GM21447 (cell line): ENCODE measurements around the gene GOLGA5.
"Not testable (repeated sequence)": the region's sequence is repeated elsewhere in the genome, so short reads cannot be mapped to it uniquely, and the experiment has no call there.

Source experiments
- ATAC-seq: cut with Tn5 transposase; IDR thresholded peaks from one replicate; pipeline ENCODE4 v1.9.1; 2021; ENCODE audit not compliant: unreplicated experiment

GOLGA5 gene

DNA sequence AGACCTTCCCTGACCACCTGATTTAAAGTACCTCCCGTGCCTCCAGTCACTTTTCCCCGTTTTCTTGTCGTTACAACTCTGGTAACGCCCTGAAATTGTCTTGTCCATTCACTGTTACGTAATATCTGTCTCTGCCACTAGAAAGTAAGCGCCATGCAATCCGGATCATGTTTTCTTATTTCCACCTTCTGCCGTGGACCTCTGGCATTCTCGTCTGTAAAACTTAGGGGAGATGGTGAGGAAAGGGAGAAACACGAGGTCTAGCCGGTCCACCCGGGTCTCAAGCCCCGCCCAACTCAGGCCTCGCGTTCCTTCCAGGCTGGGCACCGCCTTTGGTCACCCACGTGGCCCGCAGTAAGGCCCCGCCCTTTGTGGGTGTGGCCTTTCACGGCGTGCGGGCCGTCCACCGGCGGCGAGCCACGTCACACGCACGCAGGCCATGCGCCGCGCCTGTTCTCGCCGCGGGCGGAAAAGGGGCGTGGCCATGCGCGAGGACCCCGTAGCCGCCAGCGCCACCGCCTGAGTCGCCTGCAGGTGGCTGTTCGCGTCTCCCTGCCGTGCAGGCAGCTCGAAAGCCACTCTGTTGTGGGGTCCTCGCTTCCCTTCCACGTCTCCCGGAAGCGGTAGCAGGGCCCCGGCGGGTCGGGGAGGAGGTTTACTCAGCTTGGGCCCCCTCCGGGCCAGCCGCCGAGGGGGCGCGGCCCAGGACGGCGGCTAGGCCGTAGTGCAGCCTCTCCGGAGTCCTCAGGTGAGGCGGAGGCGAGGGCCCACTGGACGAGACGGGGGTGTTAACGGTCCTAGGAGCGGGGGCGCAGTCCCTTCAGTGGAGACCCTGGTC lies at the start of gene GOLGA5:
Gene GOLGA5 (plus strand): TSS at position 597 of the 838 bp plus-strand sequence. CDS start 3,133 bp downstream, outside the sequence.
- ATAC-seq: peak; percentile 91

DNA sequence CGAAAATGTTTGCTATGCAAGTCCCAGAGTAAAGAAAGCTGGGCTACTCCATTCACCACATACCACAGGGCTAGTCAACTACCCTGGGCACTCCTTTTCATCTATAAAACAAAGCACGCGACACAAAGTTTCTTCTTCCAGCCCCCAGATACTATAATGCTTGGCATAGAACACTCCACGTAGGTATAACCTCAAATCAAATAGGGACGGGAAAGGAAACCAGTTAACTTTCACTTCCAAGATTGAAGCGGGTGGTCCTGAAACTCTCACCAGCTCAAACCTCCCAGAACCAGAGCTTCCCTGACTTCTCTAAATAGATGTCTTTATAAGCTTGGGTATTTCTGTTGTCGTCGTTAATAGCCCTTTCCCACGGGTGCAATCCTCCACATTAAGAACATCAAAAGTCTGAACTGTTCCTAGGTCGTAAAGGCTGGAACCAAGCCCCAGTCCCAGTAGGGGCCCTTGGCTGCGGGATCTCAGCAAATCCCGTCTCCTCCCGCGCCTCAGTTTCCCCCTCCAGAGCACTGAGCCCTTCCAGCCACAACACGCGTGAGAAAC lies 46.3 kb upstream of the GOLGA5 start:
- peak; percentile 4 for ATAC-seq

DNA sequence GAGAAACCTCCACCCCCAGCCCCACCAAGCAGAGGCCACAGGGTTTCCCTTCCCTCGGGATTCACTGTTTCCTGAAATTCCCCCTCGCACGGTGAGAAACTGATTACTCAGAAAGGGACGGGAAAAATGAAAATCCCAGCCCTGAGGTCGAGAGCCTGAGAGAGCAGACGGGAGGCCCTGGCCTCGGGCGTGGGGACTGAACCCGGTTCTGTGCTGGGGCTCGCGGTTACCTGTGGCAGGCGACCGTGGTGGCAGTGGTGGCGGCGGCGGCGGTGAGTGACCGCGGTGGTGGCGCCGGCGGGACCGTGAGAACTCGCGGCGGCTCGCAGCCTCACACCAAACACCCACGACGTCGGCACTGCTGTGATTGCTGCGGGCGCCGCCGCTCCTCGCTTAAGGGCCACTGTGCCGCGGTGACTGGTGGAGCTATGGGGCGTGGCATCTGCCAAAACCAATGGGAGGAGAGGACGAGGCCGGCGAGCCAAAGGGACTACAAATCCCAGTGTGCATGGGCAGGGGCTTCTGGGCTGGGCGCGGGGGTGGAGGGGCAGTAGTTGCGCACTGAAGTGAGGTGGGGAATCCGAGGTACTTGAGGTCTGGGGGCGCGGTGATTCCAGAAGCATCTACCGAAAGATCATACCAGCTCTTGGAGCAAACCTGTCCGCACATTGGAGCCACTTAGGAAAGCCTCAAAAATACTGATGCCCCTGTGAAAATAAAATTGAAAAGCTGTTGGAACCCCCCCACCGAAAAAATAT lies 45.7 kb upstream of the GOLGA5 start, which contains the start of gene LGMN:
Gene LGMN (minus strand): TSS at position 369 of the 758 bp plus-strand sequence. CDS start 15,841 bp downstream, outside the sequence.
- ATAC-seq: peak; percentile 73

- not testable (repeated sequence) for ATAC-seq
Observed at GRCh38 chr14:92750222-92750728, 43.8 kb upstream of the GOLGA5 start.

GRCh38 chr14:92750994-92751400 lies 43.1 kb upstream of the GOLGA5 start:
- ATAC-seq: peak; percentile 33

DNA sequence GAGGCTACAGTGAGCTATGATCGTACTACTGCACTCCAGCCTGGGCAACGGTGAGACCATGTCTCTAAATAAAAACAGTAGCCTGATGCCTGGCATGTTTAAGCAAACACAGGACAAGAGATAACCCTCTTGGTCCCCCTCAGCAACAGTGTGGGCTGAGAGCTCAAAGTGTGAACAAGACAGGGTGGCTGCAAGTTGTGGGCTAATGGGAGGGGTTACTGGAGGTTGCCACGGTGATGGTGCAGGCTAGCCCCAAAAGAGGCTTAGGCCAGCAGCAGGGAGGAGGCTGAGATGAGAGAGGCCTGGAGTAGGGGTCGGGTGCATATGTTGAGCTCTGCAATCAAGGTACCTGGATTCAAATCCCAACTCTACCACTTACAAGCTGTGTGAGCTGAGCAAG lies 42.3 kb upstream of the GOLGA5 start:
- no peak for ATAC-seq

DNA sequence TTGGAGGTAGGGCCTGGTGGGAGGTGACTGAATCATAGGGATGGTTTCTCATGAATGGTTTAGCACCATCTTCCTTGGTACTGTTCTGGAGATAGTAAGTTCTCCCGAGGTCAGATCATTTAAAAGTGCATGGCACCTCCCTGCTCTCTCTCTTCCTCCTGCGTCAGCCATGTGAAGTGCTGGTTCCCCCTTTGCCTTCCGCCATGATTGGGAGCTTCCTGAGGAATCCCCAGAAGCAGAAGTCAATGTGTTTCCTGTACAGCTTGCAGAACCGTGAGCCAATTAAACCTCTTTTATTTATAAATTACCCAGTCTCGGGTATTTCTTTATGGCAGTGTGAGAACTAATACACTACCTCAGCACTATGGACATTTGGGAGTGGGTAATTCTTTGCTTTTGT lies 40.9 kb upstream of the GOLGA5 start:
- no peak for ATAC-seq

DNA sequence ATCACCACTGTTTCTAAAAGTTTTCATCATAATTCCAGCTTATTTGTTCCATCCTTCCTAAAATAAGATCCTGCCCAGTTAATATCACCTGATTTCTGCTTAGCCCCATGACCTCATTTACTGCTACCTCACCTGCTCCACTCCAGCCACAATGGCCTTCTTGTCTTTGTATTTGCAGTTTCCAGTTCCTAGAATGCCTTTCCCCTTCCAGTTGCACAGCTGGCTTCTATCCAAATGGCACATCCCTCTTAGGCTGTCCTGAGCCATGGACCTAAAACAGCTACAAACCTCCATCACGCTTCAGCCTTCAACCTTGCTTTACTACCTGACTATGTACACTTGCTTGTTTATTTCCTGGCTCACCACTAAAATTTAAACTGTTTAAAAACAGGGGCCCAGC lies 39.1 kb upstream of the GOLGA5 start:
- no peak for ATAC-seq

DNA sequence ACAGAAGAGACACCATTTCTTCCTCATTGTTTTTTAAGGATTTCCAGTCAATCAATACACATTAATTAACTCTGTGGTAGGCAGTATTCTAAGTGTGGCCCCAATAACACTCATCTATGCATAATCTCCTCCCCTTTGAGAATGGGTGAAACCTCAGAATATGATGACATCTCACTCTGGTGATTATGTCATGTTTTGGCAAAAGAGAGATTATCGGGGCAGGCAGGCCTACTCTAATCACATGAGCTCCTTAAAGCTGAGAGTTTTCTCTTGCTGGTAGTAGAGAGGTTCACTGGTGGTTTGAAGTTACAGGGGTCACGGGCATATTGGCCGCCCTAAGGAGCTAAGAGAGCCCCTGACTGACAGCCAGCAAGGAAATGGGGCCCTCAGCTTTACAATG lies 38.6 kb upstream of the GOLGA5 start:
- ATAC-seq: no peak

GRCh38 chr14:92756446-92756845 lies 37.7 kb upstream of the GOLGA5 start:
- ATAC-seq: no peak

DNA sequence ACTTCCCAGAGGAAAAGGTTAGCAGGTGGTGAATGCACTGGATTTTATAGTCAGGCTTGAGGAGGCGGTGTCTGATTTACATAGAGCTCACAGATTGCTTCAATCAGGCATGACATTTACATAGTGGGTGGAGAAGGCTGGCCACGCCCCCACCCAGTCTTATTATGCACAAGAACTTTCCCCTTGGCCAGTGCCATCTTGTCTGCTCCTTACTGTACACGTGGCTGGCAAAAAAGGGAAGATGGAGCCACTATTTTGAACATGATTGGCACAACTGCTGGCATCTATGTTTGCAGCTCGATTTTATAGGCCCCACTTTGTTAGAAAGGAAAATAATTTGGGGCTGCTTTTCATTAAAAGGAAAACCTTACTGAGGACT lies 34.8 kb upstream of the GOLGA5 start:
- no peak for ATAC-seq

DNA sequence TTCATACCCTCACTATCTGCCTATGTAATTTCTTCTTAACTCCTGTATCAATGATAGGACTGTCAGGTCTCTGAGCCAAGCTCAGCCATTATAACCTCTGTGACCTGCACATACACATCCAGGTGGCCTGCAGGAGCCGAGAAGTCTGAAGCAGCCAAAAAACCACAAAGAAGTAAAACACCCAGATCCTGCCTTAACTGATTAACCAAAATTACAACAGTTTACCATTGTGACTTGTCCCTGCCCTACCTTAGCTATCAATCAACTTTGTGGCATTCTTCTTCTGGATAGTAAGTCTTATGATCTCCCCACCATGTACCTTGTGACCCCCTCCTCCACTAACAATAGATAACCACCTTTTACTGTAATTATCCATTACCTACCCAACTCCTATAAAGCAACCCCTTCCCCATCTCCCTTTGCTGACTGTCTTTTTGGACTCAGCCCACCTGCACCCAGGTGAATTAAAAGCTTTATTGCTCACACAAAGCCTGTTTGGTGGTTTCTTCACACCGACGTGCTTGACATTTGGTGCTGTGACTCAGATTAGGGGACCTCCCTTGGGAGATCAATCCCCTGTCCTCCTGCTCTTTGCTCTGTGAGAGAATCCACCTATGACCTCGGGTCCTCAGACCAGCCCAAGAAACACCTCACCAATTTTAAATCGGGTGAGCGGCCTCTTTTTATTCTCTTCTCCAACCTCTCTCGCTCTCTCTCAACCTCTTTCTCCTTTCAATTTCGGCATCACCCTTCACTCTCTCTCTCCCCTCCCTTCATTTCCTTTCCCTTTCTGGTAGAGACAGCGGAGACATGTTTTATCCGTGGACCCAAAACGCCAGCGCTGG lies 34.2 kb upstream of the GOLGA5 start:
- ATAC-seq: peak; percentile 59

GRCh38 chr14:92760524-92760805 lies 33.6 kb upstream of the GOLGA5 start:
- ATAC-seq: no peak

GRCh38 chr14:92763666-92764631 lies 30.2 kb upstream of the GOLGA5 start:
- not testable (repeated sequence) for ATAC-seq

DNA sequence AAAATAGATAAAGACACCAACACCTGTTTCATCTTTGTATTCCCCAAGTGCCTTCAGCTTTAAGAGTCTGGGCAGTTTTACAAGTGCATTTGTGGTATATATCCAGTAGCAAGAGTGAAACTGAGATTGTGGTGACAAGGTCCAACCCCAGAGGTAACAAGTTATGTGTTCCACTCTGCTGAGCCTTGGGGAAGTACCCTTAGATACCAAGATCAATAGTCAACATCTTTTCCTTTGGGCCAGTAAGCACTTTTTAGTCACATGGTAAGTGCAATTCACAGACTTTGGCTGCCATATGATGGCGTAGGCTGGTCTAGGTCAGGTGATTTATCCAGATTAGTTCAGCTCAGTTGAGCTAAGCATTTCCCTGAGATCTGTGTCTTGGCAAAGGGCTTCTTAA lies 25.9 kb upstream of the GOLGA5 start:
- peak; percentile 93 for ATAC-seq

DNA sequence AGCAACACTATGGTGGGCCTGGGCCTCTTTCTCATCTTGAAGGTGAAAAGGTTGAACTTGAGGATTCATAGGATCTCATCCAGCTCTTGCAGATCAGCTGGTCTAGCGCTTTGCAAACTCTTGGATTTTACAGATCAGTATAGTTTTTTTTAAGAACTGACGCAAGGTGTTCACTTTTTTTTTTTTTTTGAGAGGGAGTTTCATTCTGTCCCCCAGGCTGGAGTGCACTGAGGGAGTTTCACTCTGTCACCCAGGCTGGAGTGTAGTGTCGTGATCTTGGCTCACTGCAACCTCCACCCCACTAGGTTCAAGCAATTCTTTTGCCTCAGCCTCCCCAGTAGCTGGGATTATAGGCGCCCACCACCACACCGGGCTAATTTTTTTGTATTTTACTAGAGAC lies 25.3 kb upstream of the GOLGA5 start:
- peak; percentile 10 for ATAC-seq

DNA sequence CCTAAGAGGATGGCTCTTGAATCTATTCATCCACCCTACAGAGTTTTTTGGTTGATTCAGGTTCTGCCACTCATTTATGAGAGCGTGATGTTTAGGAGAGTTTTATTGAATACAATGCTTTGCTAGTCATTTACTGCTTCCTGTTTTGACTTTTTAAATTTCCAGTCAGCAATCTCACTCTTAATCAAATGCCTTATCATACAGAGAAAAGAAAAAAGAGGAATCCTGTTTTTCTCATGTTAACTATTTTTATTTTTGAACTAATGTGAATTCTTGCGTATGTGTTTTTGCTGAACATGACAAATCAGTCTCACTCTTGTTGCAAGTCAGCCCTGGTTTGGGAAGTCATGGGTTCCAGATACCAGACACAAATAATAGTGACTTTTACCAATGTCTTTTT lies 23.6 kb upstream of the GOLGA5 start:
- ATAC-seq: no peak

GRCh38 chr14:92774572-92774971 lies 19.5 kb upstream of the GOLGA5 start:
- no peak for ATAC-seq

GRCh38 chr14:92775292-92775691 lies 18.8 kb upstream of the GOLGA5 start:
- ATAC-seq: peak; percentile 94
